Putamen (tissue), 1 donor: Measurements from ENCODE around the gene IQCF2.
"Not testable (repeated sequence)": the region's sequence is repeated elsewhere in the genome, so short reads cannot be mapped to it uniquely, and the experiment has no call there.

ENCODE experiments used
- DNase-seq: peaks from one replicate; pipeline ENCODE4 v3.0.0-alpha.2; 2016; ENCODE audit warnings: low spot score

Gene IQCF2

DNA sequence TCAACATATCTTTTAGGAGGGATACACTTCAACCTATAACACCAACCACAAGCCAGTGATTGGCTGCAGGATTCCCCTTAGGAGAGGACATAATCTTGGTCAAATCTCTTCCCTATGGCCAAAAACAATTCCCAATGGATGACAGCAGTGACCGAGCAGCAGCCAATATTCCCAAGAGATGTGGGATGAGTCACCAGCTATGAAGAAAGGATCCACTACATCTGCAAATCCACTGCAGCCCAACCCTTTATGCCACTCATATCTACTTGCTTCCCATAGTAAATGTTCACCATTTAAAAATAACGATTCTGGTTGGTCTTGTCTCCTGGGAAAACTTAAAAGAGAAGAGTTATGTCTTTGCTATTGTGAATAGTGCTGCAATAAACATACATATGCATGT lies 18.5 kb downstream of the IQCF2 start:
- no peak for DNase-seq

DNA sequence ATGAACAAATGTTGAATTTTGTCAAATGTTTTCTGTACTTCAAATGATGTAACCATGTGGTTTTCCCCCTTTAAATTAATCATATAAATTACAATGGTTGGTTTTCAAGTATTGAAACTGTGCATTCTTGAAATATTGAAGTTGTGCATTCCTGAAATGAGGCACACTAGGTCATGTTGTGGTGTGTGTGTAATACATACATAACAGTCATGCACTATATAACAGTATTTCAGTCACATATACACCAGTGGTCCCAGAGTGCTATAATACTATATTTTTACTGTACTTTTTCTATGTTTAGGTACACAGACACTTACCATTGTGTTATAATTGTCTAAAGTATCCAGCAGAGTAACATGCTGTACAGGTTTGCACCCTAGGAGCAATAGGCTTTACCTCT lies 25.0 kb downstream of the IQCF2 start:
- DNase-seq = no peak

DNA sequence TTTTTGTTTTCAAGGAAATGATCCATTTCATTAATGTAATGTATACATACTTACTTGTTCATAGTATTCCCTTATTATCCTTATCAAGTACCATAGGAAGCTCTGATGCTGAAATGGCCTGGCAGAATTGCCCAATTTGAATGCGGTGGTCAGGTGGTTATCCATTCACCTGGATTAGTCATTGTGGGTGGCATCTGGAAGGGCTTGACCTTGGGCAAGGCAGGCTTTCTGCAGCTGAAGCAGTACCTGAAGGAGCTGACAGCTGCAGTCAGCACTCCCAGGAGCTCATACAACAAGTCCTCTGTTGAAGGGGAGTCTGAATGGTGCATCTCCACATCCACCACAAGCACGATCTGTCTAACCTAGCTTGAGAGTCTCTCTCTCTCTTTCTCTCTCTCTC lies 26.2 kb downstream of the IQCF2 start:
- no peak for DNase-seq

DNA sequence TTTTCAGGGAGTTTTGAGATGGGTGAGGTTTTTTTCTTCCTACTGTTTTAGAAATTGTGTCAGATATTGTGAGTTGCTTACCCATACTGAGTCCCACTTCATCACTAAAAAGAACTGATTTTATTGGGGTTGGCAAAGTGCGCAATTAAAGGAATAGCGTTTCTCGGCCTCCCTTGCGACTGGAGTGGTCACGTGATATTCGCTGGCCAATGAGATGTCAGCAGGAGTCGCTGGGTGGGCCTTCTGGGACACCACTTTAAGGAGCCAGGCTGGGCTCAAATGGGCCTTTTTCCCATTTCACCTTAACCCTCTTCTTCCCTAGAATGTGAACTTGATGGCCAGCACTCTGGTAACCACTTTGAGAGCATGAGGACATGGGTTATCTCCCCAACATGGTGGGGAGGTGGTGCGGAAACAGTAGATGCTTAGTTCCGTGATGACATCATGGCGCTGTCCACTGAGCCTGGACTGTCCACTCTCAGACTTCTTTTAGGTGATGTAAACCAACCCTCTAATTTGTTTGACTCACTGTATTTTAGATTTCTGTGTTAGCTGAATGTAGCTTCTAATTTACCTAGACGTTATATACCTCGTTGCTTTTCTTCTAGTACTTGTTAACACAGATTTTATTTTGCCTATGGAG lies 27.2 kb downstream of the IQCF2 start:
- DNase-seq = no peak

DNA sequence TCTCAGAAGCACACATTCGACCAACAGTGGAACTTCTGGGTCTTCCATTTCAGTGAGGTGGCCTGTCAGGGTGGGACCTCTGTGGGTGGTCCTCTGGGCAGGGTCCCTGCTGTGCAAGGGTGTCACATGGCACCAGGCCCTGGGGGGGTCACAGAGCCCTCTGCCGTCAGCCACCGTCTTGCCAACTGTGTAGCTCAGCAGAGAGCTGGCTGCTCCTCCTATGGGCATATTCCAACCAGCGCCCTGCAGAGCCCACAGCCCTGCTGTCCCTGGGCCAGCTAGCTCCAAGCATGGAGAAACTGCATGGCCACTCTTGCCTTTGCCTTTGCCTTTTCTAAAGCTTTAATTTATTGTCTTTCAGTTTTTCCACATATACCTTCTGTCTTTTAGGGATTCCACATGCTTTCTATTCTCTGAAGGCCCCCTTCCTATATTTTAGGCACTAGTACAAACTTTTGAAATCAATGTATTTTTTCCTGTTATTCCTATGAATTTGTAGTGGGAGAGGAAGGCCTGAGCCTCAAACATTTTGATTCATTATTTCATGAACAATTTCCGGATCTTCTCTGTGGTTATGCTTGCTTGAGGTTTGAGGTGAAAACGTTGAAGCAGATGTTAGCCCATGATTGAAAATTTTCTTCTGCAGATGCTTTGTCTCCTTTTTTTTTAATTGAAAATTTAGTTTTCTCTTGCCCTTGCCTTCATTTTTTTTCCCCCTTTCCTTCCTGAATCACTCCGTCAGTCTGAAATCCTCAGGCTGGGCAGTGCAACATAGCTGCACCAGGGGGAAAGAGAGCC lies 30.0 kb downstream of the IQCF2 start:
- DNase-seq = no peak

GRCh38 chr3:51894391-51894790 lies 33.0 kb downstream of the IQCF2 start:
- DNase-seq = no peak

- DNase-seq = no peak
Measured at GRCh38 chr3:51894939-51895338, 33.5 kb downstream of the IQCF2 start.

- DNase-seq = no peak
Measured at GRCh38 chr3:51896607-51897305, 35.3 kb downstream of the IQCF2 start.

GRCh38 chr3:51897391-51897790 lies 36.0 kb downstream of the IQCF2 start:
- DNase-seq = no peak

DNA sequence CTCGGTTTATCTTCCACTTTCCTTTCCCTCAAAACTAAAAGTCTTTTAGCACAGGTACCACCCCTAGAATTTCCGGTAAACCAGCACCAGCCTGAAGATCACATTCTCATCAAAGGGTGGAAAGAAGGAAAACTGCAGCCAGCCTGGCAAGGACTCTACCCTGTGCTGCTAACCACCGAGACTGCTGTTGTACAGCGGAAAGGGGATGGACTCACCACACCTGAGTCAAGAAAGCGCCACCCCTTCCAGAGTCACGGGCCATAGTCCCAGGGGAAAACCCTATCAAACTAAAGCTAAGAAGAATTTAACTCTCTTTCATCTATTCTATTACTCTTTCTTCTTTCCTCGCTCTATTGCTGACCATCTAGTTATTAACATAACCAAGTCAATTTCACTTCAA lies 38.6 kb downstream of the IQCF2 start:
- not testable (repeated sequence) for DNase-seq

DNA sequence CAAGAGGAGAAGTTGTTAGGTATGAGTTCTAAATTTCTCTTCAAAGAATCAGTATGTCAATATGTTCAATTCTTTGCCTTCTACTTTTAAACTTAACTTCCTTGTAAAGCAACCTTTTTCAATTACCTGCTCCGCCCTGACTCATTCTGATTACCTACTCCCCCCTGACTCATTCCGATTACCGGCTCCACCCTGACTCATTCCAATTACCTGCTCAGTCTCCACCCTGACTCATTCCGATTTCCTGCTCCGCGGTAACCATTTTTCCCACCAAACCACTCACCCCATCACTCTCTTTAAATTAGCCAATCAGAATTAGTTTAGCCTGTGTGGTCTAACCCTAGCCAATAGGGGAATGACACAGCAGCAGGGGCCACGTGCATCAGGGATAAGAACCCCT lies 40.9 kb downstream of the IQCF2 start:
- DNase-seq = not testable (repeated sequence)

GRCh38 chr3:51904034-51904823 lies 42.8 kb downstream of the IQCF2 start:
- DNase-seq = no peak

DNA sequence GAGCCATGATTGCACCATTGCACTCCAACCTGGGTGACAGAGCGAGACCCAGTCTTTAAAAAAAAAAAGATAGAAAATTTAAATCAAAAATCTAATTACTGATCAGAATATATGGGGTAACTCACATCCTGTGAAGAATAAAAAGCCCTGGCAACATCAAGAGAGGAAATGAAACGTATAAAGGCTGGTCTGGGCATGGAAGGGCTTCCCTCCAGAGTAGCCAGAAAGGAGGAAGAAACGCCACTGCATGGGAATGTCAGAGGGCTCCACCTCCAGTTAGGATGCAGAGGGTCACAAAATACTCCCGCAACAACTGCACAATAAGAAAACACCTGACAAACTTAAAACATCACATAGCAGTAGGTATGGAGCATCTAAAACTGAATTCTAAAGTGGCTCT lies 46.6 kb downstream of the IQCF2 start:
- no peak for DNase-seq
